GM19043 (cell line): ENCODE measurements around the gene RETN.

Source experiments
- ATAC-seq: cut with Tn5 transposase; IDR thresholded peaks from one replicate; pipeline ENCODE4 v1.9.1; 2021; ENCODE audit warnings: low read depth; ENCODE audit not compliant: unreplicated experiment

RETN gene

DNA sequence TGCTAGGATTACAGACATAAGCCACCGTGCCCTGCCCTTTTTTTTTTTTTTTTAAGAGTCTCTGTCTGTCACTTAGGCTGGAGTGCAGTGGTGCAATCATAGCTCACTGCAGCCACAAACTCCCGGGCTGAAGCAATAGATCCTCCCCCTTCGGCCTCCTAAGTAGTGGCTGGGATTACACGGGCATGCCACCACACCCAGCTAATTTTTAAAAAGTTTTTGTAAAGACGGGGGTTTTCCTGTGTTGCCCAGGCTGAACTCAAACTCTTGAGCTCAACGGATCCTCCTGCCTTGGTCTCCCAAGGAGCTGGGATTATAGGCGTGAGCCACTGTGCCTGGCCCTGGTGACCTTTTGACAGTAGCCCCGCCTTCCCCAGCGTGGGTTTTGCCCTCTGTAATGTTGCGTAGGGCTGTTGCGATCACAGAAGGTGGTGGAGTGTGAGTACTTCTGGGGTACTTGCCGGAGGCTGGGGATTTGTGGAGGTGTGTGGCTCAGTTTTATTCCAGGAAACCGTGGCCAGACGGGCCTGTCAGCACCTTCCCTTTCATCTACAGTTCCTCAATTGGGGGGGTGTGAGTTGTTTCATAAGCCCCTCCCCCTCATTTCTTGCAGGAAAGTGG, 11.6 kb upstream of the RETN start:
- ATAC-seq = no peak

DNA sequence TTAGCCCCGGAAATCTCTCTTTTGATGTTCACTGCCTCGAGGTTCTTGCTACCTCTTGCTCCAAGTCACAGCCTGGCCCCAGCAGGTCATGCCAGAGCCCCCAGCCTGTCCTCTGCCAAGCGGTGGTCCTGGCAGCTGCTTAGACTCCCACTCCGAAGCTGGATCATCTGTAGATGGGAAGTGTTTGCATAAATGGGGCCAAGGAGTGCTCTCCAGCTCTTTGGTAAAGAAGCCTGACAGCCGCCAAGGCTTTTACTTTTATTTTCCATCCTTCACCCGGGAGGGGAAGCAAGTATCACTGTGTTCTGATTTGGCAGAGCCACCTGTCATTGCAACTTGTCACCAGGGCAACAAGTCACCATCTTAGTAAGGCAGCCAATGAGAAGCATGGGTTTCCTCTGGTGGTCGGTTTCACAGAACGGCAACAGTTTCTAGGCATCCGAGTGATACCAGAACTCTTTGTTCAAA, 10.6 kb upstream of the RETN start:
- ATAC-seq = no peak

DNA sequence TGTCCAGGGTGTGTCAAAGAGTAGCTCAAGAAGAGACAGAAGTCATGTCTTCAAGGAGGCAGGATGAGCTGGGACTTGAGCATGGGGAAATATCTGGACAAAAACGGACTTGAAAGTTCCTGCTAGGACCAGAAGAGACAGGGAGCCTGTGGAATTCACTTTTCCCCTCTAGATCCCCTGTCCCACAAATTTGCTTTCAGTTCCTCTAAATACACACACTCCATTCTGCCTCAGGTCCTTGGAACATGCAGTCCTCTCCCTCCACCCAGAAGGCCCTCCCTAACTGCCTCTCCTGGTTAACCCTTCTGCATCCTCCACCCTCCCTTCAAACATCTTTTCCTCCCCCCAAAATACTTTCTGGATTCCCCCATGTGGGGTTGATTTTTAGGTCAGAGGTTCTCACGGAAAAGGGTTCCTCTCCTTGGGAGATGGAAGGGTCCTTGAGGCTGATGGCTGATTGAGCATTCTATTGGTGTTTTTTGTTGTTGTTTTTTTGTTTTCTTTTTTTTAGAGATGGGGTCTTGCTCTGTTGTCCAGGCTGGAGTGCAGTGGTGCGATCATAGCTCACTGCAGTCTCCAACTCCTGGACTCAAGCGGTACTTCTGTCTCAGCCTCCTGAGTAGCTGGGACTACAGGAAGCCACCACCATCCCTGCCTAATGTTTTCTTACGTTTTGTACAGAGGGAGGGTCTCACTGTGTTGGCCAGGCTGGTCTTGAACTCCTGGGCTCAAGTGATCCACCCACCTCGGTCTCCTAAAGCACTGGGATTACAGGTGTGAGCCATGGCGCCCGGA, 6.9 kb upstream of the RETN start:
- no peak for ATAC-seq

DNA sequence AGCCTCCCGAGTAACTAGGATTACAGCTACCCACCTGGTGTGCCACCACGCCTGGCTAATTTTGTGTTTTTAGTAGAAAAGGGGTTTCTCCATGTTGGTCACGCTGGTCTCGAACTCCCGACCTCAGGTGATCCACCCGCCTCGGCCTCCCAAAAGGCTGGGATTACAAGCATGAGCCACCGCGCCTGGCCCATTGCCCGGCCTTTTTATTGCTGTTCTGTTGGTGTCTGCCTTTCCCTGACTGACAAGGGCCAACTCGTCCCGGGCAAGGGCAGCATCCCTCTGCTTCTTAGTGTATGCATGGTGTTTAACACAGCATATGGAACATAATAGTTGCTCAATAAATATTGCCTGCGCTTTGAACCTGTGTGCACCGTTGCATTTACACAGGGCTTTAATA, 6.2 kb upstream of the RETN start:
- no peak for ATAC-seq

DNA sequence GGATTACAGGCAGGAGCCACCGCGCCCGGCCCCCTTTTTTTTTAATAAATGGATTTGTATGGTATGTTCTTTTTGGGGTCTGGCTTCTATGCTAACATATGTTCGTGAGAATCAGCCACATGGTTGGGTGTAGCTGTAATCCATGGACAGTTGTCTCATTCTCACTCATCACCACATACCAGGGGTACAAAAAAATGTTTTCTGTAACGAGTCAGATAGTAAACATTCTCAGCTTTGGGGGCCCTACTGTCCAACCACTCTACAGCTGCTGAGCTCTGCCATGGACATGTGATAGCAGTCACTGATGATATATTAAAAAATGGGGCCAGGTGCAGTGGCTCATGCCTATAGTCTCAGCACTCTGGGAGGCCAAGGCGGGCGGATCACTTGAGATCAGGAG, 5.1 kb upstream of the RETN start:
- ATAC-seq = no peak

DNA sequence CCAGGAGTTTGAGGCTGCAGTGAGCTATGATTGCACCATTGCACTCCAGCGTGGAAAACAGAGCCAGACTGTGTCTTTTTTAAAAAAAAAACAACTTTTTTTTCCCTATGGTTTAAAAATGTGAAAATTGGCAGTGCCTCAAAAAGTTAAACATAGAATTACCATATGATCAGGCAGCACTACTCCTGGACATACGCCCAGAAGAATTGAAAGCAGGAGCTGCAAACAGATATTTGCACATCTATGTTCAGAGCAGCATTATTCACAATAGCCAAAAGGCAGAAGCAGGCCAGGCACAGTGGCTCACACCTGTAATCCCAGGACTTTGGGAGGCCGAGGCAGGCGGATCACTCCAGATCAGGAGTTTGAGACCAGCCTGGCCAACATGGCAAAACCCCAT, 3.8 kb upstream of the RETN start:
- no peak for ATAC-seq

DNA sequence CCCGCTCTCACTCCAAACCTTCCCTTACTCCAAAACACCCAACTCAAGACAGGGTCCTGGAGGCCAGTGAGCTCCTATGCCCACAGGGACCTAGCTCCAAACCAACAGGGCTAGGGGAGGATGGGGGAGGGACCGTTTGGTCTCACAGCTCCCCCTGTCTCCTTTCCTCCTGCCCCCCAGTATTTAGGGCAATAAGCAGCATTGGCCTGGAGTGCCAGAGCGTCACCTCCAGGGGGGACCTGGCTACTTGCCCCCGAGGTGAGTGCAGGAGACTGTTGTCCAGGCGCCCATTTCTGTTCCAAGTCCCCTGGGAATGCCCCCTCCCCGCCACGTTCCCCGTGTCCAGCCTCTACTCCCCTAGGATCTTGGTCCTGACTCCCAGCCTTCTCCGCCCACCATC, 792 bp downstream of the RETN start:
- no peak for ATAC-seq

DNA sequence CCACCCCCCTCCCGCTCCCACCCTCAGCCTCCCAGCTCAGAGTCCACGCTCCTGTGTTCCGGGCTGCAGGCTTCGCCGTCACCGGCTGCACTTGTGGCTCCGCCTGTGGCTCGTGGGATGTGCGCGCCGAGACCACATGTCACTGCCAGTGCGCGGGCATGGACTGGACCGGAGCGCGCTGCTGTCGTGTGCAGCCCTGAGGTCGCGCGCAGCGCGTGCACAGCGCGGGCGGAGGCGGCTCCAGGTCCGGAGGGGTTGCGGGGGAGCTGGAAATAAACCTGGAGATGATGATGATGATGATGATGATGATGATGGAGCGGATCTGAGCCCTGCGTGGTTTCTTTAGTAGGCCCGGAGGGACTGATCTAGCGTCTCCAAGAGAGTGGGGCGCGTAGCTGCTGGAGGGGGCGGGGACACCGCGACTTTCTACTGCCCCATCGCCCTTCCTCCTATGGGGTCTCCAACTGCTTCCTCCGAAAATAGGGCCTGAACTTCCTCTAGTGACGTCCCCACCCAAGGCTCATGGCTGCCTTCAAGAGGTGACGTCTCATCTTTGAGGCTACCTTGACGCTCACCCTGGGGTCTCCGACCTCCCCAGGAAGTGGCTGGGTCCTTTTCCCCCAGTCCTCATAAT, 1.4 kb downstream of the RETN start:
- no peak for ATAC-seq

DNA sequence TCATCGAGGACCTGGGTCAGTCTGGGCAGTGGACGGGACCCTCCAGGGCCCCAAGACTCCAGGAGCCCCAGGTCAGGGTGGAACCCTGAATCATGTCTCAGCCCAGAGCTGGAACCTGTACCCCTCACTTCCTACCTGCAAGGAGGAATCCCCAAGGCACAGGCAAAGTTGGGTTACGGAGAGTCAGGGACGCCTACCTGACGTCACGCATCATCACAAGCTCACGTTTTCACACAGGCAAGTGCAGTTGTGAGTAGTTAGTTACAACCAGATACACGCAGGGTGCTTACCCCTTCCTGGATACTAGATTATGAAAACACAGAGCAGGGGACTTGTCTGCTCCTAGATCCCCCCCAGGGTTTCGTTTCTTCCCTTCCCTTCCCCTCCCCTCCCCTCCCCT, 1.9 kb downstream of the RETN start:
- ATAC-seq = no peak

DNA sequence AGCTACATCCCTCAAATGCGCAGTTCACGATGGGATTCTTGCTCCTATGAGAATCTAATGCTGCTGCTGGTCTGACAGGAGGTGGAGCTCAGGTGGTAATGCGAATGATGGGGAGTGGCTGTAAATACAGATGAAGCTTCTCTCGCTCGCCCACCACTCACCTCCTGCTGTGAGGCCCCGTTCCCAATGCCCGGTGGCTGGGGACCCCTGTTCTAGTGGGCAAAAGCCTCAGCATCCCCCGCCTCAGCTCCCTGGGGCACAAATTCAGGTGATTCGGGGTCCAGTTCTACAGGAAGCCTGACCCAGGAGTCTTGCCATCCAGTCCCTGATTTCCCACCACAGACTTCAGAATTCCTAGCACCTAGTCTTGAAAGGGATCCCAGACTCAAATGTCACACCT, 3.7 kb downstream of the RETN start:
- no peak for ATAC-seq

DNA sequence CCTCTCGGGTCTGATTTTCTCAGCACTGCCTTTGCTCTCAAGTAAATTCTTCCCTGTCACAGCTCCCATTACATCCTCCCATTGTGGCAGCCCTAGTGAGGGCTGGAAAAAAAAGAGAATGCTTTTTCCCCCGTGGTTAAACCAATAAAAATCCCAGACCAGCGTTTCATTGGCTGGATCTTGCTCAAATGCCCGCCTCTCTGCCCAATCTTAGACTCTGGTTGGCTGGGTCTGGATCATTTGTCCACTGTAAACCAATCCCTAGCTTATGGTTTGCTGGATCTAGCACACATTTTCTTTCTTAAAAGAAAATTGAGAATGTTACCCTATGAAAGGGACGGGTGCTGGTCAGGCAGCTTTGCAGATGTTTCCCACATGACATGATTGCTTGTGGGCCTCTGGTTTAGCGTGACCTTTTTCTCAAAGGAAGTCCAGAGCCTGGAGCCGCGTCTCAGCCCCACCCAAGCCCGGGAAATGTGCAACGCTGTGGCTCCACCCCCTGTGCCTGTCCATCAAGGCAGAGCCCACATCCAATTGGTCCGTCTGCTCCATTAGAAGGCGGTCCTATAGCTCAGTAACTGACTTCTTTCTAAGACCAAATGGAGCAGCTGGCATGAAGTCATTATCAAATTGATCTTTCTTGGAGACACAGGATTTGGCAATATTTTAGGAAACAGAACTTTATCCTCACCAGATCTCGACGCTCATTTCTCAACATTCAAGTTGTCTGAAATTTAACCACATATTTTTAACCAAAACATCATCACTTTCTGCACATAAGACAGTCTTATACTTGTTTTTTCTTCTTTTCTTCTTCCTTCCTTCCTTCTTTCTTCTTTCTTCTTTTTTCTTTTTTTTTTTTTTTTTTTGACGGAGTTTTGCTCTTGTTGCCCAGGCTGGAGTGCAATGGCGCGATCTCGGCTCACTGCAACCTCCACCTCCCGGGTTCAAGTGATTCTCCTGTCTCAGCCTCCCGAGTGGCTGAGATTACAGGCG, 5.5 kb downstream of the RETN start:
- no peak for ATAC-seq

DNA sequence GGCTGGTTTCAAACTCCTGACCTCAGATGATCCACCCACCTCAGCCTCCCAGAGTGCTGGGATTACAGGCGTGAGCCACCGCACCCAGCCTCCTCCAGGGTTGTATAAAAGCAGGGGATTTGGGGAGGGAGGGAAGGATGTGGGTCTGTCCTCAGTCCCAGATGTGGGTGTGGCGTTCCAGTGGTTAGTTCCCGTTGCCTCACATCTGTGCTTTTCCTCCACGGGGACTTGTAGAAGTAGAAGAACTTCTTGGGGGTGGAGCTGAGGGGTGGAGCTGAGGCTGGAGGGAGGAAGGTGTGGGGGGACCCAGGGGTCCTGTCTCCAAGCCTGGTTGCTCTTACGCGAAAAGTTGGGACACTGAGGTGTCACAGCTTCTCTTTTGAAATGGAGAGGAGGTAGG, 7.5 kb downstream of the RETN start:
- ATAC-seq = no peak

DNA sequence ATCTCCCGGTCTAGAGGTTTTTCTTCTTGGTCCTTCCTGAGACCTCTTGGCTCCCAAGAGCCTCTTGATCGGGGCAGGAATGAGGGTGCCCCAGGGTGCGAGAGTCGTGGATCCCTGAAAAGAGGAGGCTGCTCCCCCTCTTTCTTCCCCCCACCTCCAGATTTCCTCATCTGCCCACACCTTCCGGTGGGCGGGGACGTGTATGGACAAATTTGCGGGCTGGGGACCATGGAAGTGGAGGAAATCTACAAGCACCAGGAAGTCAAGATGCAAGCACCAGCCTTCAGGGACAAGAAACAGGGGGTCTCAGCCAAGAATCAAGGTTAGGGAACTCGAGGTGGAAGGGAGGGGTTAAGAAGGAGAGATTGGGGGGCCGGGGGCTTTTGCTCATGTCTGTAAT, 8.0 kb downstream of the RETN start, which contains the start of gene MCEMP1:
Gene MCEMP1 (plus strand): TSS at position 237 of the 400 bp plus-strand sequence. CDS start 31 bp downstream, at position 268.
- ATAC-seq = no peak

DNA sequence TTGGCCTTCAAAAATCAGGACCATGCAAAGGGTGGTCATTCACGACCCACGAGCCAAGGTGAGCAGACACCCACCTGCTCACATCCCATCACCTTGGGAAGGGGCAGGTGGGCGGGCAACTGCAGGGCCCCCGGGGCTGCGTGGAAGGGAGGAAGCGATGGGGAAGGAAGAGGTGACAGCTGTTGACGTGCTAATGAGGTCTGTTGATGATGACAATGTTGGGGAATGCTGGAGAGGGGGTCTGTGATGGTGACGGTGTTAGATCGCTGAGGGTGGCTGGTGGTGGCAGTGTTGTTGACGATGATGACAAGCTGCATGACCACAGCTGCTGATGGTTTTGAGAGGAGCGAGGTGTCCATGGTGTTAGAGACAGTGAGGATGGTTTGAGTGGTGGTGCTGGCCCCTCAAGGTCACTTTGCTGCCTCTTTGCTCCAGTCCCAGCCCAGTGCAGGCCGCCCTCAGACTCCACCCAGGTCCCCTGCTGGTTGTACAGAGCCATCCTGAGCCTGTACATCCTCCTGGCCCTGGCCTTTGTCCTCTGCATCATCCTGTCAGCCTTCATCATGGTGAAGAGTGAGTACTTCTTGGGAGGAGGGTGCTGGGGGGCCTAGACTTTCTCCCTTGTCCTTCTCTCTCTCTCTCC, 8.9 kb downstream of the RETN start:
- no peak for ATAC-seq

DNA sequence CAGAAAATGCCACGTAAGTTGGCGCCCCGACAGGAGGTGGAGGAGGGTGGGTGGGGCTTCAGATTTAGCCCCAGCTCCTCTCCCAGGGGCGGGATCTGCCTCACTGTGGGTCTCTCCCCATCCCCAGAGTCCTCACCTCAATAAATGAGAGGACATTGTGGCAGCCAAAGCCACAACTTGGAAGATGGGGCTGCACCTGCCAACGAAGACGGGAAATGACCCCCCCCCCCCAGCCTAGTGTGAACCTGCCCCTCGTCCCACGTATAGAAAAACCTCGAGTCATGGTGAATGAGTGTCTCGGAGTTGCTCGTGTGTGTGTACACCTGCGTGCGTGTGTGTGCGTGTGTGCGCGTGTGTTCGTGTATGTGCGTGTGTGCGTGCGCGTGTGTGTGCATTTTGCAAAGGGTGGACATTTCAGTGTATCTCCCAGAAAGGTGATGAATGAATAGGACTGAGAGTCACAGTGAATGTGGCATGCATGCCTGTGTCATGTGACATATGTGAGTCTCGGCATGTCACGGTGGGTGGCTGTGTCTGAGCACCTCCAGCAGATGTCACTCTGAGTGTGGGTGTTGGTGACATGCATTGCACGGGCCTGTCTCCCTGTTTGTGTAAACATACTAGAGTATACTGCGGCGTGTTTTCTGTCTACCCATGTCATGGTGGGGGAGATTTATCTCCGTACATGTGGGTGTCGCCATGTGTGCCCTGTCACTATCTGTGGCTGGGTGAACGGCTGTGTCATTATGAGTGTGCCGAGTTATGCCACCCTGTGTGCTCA, 10.3 kb downstream of the RETN start:
- no peak for ATAC-seq

DNA sequence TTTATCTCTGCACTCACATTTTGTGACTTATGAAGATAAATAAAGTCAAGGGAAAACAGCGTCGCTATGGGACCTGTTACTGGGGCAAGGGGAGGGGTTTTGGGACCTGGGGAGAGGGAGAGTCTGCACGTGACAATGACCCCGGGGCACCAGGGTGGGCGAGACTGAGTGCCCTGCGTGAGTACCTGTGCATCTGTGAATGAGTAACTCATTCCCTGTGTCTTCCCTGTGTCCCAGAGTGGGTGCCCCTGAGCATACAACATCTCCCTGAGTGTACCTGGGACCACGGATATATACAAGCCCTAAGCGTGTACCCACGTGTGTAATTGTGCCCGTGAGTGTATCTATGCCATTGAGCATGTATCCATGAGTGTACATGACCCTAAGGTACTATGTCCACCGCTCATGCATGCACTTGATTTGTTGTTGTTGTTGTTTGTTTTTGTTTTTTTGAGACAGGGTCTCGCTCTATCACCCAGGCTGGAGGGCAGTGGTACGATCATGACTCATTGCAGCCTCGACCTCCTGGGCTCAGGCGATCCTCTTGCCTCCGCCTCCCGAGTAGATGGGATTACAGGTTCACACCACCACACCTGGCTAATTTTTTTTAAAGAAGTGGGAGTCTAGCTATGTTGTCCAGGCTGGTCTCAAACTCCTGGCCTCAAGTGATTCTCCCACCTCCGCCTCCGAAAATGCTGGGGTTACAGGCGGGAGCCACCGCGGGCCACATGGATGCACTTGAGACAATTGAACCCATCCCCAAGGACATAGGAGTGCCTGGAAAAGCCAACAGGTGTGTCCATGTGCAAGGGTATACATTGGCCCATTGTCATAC, 11.1 kb downstream of the RETN start:
- ATAC-seq = no peak

DNA sequence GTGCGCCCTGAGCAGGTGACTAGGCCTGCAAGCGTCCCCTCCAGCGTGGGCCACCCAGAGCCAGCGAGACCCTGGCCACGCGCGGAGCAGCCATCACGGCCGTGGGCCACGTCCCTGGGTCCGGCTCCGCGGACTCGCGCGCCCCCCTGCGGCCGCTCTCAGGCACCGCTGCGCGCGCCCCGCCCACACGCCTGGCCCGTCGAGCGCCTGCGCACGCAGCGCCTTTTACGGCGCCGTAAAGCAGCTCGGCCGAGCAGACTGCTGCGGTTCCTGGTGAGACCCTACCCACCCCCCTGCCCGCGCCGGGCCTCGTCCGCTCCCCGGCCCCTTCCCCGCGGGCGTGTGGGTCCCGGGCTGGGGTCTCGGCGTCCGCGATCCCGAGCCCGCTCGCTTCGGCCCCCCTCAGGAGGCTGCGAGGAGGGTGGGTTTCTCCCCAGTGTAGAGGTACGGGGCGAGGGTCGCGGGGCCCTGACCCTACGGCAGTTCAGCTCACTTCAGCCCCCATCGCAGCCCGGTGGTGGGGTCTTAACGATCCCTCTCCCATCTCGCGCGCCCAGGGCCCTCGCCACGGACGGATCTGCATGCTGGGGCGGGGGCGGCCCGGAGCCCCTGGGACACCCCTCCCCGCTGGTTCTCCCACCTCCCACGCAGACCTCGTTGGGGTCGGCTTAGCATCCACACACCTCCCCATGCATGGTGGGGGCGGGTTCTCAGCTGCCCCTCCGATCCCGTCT, 11.9 kb downstream of the RETN start, which contains the start of gene TRAPPC5:
Gene TRAPPC5 (plus strand): TSS at position 228 of the 734 bp plus-strand sequence. CDS start 1,421 bp downstream, outside the sequence.
- ATAC-seq = no peak
